ENCODE data around the gene PUM2.
"Not testable (repeated sequence)": the region's sequence is repeated elsewhere in the genome, so short reads cannot be mapped to it uniquely, and the experiment has no call there.

The PUM2 gene

DNA sequence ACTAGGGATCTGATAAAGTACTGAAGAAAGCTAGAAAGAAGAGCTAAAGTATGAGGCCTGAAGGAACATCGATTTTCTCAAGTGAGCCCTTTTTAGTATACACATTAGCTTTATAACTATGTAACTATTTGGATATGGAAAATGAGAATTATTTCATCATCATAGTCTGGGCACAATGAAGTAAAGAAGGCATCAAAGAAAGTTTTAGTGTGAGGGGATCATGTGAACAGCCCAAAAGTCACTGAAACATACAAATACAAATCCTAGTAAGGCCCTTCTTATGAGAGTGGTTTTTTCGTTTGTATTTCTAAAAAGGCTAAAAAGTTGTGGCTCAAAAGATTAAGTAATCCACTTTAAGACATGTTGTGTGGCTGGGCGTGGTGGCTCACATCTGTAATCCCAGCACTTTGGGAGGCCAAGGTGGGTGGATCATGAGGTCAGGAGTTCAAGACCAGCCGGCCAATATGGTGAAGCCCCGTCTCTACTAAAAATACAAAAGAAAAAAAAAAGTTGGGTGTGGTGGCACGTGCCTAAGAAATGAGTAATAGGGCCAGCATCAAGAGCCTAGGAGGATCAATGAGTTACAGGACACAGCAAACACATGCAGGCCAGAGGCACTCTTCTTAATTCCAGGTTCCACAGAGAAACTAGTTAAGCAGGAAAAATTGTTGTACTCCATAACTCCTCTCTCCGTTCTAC is 61.9 kb downstream of the PUM2 start:
- no peak for DNase-seq

DNA sequence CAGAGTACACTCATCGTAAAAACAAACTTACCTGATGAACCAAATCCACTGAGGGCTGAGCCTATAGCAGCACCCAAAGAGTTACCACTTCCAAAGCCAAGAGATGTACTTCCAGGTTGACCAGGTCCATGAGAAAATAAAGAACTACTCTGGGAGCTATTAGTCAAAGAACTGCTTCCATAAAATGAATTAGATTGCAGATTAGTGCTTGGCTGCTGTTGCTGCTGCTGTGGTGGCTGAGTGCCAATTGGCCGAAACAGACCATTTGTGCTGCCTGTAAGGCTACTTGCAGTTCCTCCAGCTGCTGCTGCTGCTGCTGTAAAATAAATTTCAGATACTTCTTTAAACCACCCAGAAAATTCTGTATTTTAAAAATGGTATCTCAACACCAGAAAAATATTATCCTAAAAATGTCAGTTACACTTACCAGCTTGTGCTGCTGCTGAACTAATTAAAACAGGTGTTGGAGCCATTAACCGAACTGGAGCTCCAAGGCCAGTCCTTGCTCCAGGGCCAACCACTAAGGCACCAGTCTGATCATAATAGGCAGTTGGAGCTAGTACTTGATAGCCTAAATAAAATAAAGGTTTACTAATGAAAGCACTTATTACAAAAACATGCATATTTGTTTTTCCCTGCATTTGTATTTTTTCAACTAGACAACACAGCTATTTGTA is 67.6 kb downstream of the PUM2 start:
- peak; percentile 61 for DNase-seq

GRCh38 chr2:20281876-20282275 is 68.8 kb downstream of the PUM2 start:
- no peak for DNase-seq

DNA sequence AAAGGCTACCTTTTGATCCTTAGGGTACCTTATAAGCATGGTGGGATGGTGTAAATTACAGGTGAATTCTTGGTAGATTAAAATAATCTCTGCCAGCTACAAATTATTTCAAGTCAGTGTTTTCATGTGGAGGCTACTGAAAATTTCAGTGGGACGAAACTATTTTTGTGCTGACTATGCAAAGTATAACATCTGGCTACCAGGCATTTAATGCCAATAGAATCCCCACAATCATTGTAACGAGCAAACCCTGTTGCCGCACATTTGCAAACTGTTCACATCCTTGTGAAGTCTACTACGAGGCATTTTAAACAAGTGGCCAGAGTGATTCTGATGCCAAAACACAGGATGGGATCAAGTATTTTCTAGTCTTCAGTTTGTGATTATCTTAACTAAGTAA is 77.6 kb downstream of the PUM2 start:
- DNase-seq = no peak

- not testable (repeated sequence) for DNase-seq
Observed at GRCh38 chr2:20268317-20268716, 82.3 kb downstream of the PUM2 start.

DNA sequence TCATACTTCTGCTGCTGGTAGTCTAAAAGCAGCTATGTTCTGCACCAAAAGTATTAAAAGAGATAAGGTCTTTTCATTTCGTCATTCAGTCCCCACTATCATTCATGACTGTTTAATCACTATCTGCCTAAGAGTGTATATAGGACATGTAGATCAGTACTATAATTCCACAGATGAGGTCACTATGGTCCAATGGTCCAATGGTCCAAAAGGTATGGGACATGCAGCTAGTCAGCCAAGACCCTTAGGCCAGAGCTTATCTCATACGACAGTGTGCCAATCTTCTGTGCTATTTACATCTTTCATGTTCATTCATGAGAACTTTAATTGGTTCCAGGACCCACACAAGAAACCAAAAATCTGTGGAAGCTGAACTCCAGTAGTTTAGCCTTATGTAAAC is 83.1 kb downstream of the PUM2 start:
- DNase-seq = no peak

- no peak for DNase-seq
Observed at GRCh38 chr2:20264629-20265028, 86.0 kb downstream of the PUM2 start.

DNA sequence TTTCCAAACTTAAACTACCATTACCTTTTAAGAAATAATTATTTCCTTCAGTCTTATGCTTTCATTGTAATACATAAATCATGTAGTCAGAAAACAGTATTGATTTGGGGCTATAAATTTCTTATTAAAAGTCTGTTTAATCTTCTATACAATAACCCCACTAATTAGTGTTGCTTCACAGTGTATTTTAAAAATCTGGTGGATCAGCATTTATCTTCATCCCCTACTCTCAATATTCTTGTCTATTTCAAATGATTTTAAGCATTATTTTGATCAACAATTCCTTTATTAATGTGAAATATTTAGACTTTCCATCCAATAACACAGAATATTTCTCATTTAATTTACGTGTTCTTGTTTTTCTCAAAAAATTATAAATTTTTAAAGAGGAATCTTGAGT is 93.2 kb downstream of the PUM2 start:
- no peak for DNase-seq

GRCh38 chr2:20254731-20255130 is 95.9 kb downstream of the PUM2 start:
- DNase-seq = no peak

DNA sequence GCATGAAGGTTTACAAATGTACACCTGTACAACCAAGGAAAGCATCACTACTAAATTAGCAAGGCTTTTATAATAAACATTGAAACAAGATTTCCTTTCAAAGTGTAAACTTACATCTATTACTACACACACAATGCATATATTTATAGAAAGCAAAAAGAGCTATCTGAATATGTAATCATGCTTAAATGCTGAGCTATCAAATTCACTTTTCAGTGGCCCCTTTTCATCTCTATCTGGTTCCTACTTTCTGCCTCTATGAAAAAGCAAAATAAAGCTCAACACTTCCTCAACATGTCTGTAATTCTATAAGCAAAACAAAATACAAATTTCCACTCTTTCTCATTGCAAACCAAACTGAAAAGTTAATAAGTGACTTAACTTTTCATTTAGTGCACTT is 100.2 kb downstream of the PUM2 start:
- DNase-seq = no peak

DNA sequence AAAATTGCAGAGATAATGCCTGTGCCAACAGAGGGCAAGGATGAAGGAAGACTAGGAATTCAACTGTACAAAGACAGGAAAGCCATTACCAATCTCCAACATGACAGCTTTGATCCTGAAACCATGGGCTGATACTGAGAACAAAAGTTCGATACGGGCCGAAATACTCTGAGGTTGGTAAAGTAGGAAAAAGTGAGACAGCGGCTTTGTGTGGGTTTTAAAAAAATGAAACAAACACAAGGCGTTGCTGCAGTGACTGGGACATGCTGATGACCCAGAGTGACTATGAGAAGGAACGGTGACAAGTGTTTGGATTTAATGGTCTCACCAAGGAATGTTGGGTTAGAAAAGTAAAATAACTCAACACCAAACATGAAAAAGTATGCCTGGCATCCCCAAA is 101.5 kb downstream of the PUM2 start:
- no peak for DNase-seq

DNA sequence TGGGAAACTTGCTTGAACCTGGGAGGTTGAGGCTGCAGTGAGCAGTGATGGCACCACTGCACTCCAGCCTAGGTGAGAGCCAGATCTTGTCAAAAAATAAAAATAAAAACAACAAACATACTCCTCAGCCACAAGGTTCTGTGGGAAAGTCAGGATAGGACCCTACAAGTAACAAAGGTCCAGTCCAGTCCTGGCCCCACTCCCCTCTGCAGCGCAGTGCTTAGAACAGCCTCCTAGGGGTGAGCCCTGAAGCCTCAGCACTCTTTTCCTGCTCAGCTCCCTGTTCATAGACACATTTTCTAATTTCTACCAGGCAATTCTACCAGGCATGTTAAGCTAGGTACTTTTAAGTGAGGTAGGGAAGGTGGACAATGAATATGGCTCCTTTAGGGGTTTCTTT is 103.6 kb downstream of the PUM2 start:
- no peak for DNase-seq

DNA sequence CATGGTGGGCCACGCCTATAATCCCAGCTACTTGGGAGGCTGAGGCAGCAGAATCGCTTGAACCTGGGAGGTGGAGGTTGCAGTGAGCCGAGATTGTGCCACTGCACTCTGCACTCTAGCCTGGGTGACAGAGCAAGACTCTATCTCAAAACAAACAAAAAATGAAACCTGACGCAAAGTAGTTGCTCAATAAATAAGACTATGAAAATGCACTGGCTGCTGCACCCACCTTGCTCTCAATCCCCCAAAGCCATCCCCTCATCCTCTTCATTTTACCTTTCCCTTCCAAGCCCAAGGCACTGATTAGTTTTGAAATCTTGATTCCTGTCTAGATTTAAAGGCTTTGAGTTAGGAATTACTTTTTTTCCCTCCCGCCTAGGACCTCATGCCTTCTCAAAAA is 107.0 kb downstream of the PUM2 start:
- DNase-seq = not testable (repeated sequence)

GRCh38 chr2:20242727-20243377 is 107.8 kb downstream of the PUM2 start:
- DNase-seq = no peak

GRCh38 chr2:20241973-20242726 is 108.5 kb downstream of the PUM2 start:
- DNase-seq = no peak

- DNase-seq = not testable (repeated sequence)
Observed at GRCh38 chr2:20240291-20240690, 110.4 kb downstream of the PUM2 start.

GRCh38 chr2:20236496-20236895 is 114.1 kb downstream of the PUM2 start:
- no peak for DNase-seq

DNA sequence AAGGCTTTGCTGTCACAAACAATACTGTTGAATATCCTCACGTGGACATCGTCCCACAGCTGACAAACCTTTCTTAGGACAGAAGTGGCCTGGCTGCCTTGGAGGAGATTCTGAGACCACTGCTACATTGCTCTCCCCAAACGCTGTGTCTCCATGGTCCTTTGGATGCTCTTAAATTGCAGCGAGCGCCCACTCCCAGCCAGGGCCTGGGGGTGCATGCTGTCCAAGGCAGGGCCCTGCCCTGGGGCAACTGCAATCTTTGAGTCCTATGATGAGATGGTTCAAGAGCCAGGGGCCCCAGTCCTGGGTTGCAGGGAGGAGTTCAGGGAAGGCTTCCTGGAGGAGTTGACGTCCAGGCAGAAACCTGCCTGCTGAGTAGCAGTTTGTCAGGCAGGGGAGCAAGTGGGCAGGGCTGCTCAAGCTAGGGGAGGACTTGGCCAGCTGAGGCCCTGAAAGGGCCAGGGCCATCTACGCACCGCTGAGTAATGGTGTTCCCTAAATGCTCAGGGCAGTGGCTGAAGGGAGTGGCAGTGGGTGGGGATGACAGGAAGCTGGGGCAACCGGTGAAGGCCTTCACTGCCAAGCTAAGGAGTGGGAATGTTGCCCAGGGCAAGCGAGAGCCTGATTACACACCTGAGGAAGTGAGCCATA is 114.9 kb downstream of the PUM2 start:
- DNase-seq = no peak

- not testable (repeated sequence) for DNase-seq
Observed at GRCh38 chr2:20234597-20234996, 116.0 kb downstream of the PUM2 start.

DNA sequence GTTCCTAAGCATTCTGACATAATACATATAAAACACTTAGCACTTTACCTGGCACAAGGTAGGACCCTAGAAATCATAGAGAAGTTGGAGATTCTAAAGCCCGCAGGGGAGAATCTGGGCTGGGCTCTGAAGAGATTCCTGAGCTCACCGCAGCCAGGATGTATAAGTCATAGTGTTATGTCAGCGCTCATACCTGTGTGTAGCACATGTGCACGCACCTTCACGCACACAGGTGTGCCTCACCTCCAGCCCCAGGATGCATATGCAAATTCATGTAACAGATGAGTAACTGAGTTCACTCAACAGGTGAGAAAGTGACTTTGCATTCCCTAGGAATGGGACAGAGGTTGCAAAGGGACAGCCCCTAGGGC is 117.8 kb downstream of the PUM2 start:
- DNase-seq = no peak

- no peak for DNase-seq
Observed at GRCh38 chr2:20231598-20232026, 119.0 kb downstream of the PUM2 start.

- no peak for DNase-seq
Observed at GRCh38 chr2:20231159-20231558, 119.5 kb downstream of the PUM2 start.

DNA sequence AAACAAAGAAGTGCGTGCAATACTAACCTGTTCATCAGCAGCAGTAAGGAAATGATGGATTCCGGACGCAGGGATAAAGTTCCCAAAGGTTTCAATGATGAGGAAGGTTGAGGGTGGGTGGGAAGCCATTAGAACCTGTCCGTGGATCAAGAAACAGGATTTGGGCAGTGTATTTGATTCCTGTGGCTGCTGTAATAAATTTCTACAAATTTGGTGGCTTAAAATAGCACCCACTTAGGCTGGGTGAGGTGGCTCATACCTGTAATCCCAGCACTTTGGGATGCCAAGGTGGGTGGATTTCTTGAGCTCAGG is 120.6 kb downstream of the PUM2 start:
- DNase-seq = no peak

Measured in NCI-H2081 treated with DMSO at 0.1 percent for 48 hours (cell line).